ENCODE results near the gene NDRG2. TPM values are rescaled to one million over a fixed set of nuclear protein-coding genes. Genes with fewer than 3 reads are reported as not detected.

Gene NDRG2
- total RNA-seq, 1 donor from 2014 or later, result 1.6 TPM

DNA sequence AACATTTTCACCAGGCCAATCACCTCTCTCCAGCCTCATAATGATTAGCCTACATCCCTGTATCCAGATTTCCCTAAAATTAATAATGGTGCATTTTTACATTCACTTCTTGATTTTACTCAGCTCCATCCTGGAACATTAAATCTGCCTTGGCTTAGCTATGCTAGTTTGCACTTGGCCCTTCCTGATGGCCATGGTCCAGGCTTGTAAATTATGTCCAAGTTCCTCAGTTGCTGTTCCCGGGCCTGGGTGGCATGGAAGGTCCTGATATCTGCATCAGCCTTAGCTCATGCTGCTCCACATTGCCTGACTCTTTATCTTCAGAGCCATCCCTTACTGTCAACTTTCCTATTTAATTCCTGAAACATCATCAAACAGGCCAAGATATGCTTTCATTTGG is 46.2 kb downstream of the NDRG2 start:
- Mint-ChIP-seq H3K27ac (no peak overlapping the region), H3K27me3 (ENCODE audit: insufficient read depth) (peaks cover 7% of the 10 kb centered on the region), H3K9me3 (no peaks in the 10 kb centered on the region), H3K4me1 (ENCODE audit: low read depth) (no peaks in the 10 kb centered on the region), H3K36me3 (ENCODE audit: low read depth) (no peaks in the 10 kb centered on the region), H3K4me3 (no peak overlapping the region)
- DNase-seq (ENCODE audit: low spot score), result no peak
- intact Hi-C loops (cut with micrococcal nuclease), result loop anchor here (10.0 kb wide), 1 partner anchor 644 kb away; the partner anchor contains the start of gene CCNB1IP1

DNA sequence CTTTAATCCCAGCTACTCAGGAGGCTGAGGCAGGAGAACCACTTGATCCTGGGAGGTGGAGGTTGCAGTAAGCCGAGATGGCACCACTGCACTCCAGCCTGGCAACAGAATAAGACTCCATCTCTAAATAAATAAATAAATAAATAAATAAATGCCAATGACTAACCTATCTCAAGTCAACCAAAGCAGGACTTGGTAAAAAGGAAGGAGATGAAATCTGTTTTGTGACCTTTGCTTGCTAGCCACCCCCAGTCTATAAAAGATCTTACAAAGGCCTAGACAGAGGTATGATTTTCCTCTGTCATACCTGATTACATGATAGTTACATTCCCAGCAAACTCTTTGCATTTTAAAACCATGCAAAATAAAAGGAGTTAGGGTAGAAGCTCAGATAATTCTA is 48.6 kb downstream of the NDRG2 start:
- Mint-ChIP-seq H3K9me3 (no peaks in the 10 kb centered on the region), H3K27ac (no peak overlapping the region), H3K4me1 (ENCODE audit: low read depth) (peaks cover 6% of the 10 kb centered on the region), H3K4me3 (no peak overlapping the region), H3K27me3 (ENCODE audit: insufficient read depth) (peaks cover 22% of the 10 kb centered on the region), H3K36me3 (ENCODE audit: low read depth) (no peaks in the 10 kb centered on the region)
- intact Hi-C loops (cut with micrococcal nuclease), result loop anchor here (10.0 kb wide), 1 partner anchor 641 kb away; the partner anchor contains the start of gene CCNB1IP1
- no peak for DNase-seq (ENCODE audit: low spot score)

DNA sequence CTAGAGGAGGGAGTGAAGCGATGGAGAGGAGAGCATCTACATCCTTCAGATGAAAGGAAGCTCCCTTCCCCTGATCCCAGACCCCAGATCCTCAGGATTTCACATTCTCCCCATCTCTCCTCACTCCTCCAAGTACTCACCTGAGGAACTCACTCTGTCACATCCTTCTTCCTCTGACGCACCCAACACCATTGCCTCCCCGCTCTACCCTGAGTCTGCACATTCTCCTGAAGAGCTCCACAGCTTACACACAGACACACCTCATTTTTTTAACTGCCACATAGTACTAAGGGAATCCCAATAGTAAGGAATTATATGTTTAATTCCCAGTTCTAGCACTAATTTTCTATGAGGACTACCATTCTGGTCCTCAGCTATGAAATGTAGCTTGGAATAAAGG is 51.4 kb downstream of the NDRG2 start:
- Mint-ChIP-seq H3K4me1 (ENCODE audit: low read depth) (peaks cover 15% of the 10 kb centered on the region), H3K27ac (no peak overlapping the region), H3K27me3 (ENCODE audit: insufficient read depth) (peaks cover 31% of the 10 kb centered on the region), H3K36me3 (ENCODE audit: low read depth) (no peaks in the 10 kb centered on the region), H3K9me3 (no peaks in the 10 kb centered on the region), H3K4me3 (no peak overlapping the region)
- no peak for DNase-seq (ENCODE audit: low spot score)
- intact Hi-C loops (cut with micrococcal nuclease), result loop anchor here (5.0 to 10.0 kb wide), 4 partner anchors 101 to 639 kb away; partner anchors contain the start of gene CCNB1IP1

DNA sequence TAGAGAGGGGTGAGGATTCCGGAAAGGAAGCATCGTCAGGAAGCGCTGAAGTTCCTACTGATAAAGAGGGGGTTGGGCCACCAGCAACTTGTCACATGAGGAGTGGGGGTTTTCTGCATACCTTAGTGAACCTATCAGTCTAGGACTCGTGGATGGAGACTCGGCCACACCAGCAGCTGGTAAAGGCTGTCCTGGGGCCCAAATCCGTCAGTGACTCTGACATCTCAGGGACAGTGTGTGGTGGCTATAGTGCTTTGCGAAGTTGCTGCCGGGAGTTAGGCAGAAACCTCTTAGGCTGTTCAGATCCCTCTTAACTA is 53.2 kb downstream of the NDRG2 start:
- H3K4me1 Mint-ChIP-seq (ENCODE audit: low read depth), result peaks cover 15% of the 10 kb centered on the region
- DNase-seq (ENCODE audit: low spot score), result no peak
- no peak overlapping the region for H3K27ac Mint-ChIP-seq
- H3K9me3 Mint-ChIP-seq, result no peaks in the 10 kb centered on the region
- intact Hi-C loops (cut with micrococcal nuclease), result loop anchor here (1.0 to 10.0 kb wide), 11 partner anchors 10 to 637 kb away; partner anchors contain the start of genes CCNB1IP1, CHD8 and METTL17
- H3K36me3 Mint-ChIP-seq (ENCODE audit: low read depth), result no peaks in the 10 kb centered on the region
- peaks cover 35% of the 10 kb centered on the region for H3K27me3 Mint-ChIP-seq (ENCODE audit: insufficient read depth)
- peak overlapping the region; percentile 93 for H3K4me3 Mint-ChIP-seq

DNA sequence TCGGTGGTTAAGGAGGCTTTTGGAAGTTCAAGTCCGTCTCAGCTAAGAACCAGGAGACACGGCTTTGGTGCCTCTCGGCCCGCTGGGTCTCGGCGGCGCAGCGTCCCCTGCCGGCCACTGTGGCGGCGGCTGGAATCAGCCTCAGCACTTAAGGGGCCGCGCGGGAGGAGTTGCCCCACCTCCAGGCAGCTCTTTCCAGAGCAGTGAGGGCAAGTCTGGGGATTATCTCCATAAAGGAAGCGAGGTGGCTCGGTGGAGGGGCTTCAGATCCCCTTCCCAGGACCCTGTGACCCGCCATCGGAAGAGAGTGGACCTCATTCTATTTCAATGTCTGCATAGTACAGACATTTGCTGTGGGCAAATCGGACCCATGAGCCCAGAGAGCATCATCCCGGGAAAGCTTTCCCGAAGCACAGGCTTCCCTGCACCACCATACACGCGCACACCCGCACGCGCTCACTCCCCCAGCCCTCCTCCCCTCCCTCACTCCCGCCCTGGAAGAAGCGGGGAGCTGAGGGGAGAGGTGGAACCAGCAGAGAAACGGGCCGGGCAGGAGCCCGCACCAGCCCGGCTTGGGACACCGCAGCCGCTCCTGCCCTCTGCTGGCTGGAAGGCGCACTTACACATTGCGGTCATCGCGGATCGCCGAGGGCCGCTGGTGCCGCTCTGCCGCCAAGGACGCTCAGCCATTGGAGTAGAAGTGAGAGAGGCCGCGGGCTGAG is 53.7 kb downstream of the NDRG2 start:
- Mint-ChIP-seq H3K36me3 (ENCODE audit: low read depth) (no peaks in the 10 kb centered on the region), H3K9me3 (no peaks in the 10 kb centered on the region), H3K4me1 (ENCODE audit: low read depth) (peaks cover 15% of the 10 kb centered on the region), H3K27me3 (ENCODE audit: insufficient read depth) (peaks cover 35% of the 10 kb centered on the region), H3K27ac (no peak overlapping the region), H3K4me3 (peak overlapping the region; percentile 93)
- intact Hi-C loops (cut with micrococcal nuclease), result loop anchor here (1.0 to 10.0 kb wide), 11 partner anchors 10 to 636 kb away; partner anchors contain the start of genes CCNB1IP1, CHD8 and METTL17
- peak; percentile 72 for DNase-seq (ENCODE audit: low spot score)

DNA sequence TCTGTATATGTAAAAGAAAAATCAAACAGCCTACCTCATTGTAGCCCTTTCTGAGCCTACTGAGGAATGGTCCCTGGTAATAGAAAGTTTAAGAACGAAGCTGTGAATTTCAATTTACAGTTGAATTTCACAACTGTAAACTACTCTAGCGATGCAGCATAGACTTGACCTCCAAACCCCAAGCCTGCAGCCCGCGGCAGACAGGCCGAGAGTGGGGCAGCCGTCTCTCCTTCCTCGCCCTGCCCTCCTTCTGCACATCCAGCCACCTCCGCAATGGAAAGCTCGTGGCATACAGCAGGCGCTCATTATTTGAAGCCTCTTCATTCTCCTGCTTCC is 54.2 kb downstream of the NDRG2 start:
- DNase-seq (ENCODE audit: low spot score), result no peak
- H3K27ac Mint-ChIP-seq, result no peak overlapping the region
- H3K4me3 Mint-ChIP-seq, result peak overlapping the region; percentile 93
- intact Hi-C loops (cut with micrococcal nuclease), result loop anchor here (5.0 to 10.0 kb wide), 4 partner anchors 98 to 636 kb away; partner anchors contain the start of gene CCNB1IP1
- H3K36me3 Mint-ChIP-seq (ENCODE audit: low read depth), result no peaks in the 10 kb centered on the region
- no peaks in the 10 kb centered on the region for H3K9me3 Mint-ChIP-seq
- H3K27me3 Mint-ChIP-seq (ENCODE audit: insufficient read depth), result peaks cover 33% of the 10 kb centered on the region
- peaks cover 15% of the 10 kb centered on the region for H3K4me1 Mint-ChIP-seq (ENCODE audit: low read depth)

DNA sequence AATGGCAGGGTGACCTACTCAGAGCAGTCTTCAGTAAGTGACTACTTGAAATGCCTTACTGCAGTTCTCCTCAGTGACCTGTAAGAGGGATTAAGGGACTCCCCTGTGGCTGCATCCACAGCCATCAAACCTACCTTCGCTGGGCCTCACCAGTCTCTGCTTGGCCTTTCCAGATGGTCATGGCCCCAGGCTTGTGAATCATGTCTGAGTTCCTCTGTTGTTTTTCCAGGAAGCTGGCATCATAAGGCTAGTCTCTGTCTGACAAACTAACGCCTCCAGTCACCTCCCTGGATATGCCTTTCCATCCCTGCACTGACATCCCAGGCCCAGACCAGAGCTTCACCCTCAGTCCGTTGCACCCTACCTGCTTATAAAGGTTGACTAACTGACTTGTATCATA is 55.5 kb downstream of the NDRG2 start:
- Mint-ChIP-seq H3K27me3 (ENCODE audit: insufficient read depth) (peaks cover 34% of the 10 kb centered on the region), H3K36me3 (ENCODE audit: low read depth) (no peaks in the 10 kb centered on the region), H3K4me1 (ENCODE audit: low read depth) (peaks cover 15% of the 10 kb centered on the region), H3K9me3 (no peaks in the 10 kb centered on the region), H3K4me3 (no peak overlapping the region), H3K27ac (no peak overlapping the region)
- DNase-seq (ENCODE audit: low spot score), result no peak
- intact Hi-C loops (cut with micrococcal nuclease), result no loop called here

Other genes starting within 250 kb of the NDRG2 start
- gene RNASE6, start 243.8 kb downstream of the NDRG2 start, total RNA-seq, result 0.54 and 0.78 TPM in 2 replicates
- not detected in 2 replicates for gene RNASE1, start 222.2 kb downstream of the NDRG2 start, total RNA-seq
- gene RNASE3, start 133.7 kb downstream of the NDRG2 start, total RNA-seq, result not detected in 2 replicates
- gene RNASE2, start 69.6 kb downstream of the NDRG2 start, total RNA-seq, result not detected in 2 replicates
- 96.1 and 100 TPM in 2 replicates for gene METTL17, start 35.1 kb downstream of the NDRG2 start, total RNA-seq
- gene SLC39A2, start 25.8 kb downstream of the NDRG2 start, total RNA-seq, result 0.24 and 0.36 TPM in 2 replicates
- gene TPPP2, start 5.2 kb upstream of the NDRG2 start, total RNA-seq, result not detected in 2 replicates
- not detected in 2 replicates for gene RNASE13, start 9.7 kb upstream of the NDRG2 start, total RNA-seq
- not detected in 2 replicates for gene RNASE7, start 17.3 kb upstream of the NDRG2 start, total RNA-seq
- gene RNASE8, start 32.8 kb upstream of the NDRG2 start, total RNA-seq, result not detected in 2 replicates
- not detected in 2 replicates for gene ARHGEF40, start 45.2 kb upstream of the NDRG2 start, total RNA-seq
- 8.2 and 8.3 TPM in 2 replicates for gene ZNF219, start 73.6 kb upstream of the NDRG2 start, total RNA-seq
- not detected in 2 replicates for gene TMEM253, start 76.0 kb upstream of the NDRG2 start, total RNA-seq
- gene OR5AU1, start 131.0 kb upstream of the NDRG2 start, total RNA-seq, result not detected in 2 replicates
- gene HNRNPC, start 244.4 kb upstream of the NDRG2 start, total RNA-seq, result 958 and 976 TPM in 2 replicates

Measured in activated T-helper 1 cell treated with anti-CD3 and anti-CD28 coated beads, Interleukin-12 subunit alpha, Interleukin-12 subunit beta, Interleukin-2, Interleukin-4 antibody, amounts not matched to agents 30 ng/mL and 10 ng/mL and 1 ng/mL, durations not matched to agents 14 hours and 24 hours and 36 hours (primary cell).